ENCODE data around the gene TOMM6.

Gene TOMM6

GRCh38 chr6:41767112-41767833 is 20.2 kb upstream of the TOMM6 start:
- Histone ChIP-seq H3K36me3 (peaks cover 33% of the 10 kb centered on the region), H3K9me3 (no peaks in the 10 kb centered on the region), H3K27me3 (no peaks in the 10 kb centered on the region), H3K27ac (no peak overlapping the region), H3K4me1 (ENCODE audit: control insufficient read depth in 1 of 2, insufficient read depth in 1 of 2, low read depth in 1 of 2, low read length in 1 of 2) (no peaks in the 10 kb centered on the region), H3K4me3 (ENCODE audit: low read depth in 1 of 2, low read length in 1 of 2) (no peak overlapping the region)
- TF ChIP-seq, protein P1, sequence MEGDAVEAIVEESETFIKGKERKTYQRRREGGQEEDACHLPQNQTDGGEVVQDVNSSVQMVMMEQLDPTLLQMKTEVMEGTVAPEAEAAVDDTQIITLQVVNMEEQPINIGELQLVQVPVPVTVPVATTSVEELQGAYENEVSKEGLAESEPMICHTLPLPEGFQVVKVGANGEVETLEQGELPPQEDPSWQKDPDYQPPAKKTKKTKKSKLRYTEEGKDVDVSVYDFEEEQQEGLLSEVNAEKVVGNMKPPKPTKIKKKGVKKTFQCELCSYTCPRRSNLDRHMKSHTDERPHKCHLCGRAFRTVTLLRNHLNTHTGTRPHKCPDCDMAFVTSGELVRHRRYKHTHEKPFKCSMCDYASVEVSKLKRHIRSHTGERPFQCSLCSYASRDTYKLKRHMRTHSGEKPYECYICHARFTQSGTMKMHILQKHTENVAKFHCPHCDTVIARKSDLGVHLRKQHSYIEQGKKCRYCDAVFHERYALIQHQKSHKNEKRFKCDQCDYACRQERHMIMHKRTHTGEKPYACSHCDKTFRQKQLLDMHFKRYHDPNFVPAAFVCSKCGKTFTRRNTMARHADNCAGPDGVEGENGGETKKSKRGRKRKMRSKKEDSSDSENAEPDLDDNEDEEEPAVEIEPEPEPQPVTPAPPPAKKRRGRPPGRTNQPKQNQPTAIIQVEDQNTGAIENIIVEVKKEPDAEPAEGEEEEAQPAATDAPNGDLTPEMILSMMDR (IDR thresholded peaks at IDR 0.05): no peak

GRCh38 chr6:41768545-41769308 is 18.8 kb upstream of the TOMM6 start:
- H3K27me3 ChIP-seq: no peaks in the 10 kb centered on the region

GRCh38 chr6:41769376-41769775 is 18.1 kb upstream of the TOMM6 start:
- H3K27me3 ChIP-seq: no peaks in the 10 kb centered on the region
- TF ChIP-seq, protein P1 (IDR thresholded peaks at IDR 0.05): no peak
- H3K4me1 ChIP-seq (ENCODE audit: control insufficient read depth in 1 of 2, insufficient read depth in 1 of 2, low read depth in 1 of 2, low read length in 1 of 2): no peaks in the 10 kb centered on the region
- H3K9me3 ChIP-seq: no peaks in the 10 kb centered on the region
- H3K4me3 ChIP-seq (ENCODE audit: low read depth in 1 of 2, low read length in 1 of 2): no peak overlapping the region
- no peak overlapping the region for H3K27ac ChIP-seq
- peaks cover 53% of the 10 kb centered on the region for H3K36me3 ChIP-seq

More at GRCh38 chr6:41768545-41769308, 18.8 kb upstream of the TOMM6 start:
- H3K27ac ChIP-seq: no peak overlapping the region
- TF ChIP-seq, protein P1 (IDR thresholded peaks at IDR 0.05): no peak
- peaks cover 46% of the 10 kb centered on the region for H3K36me3 ChIP-seq
- no peak overlapping the region for H3K4me3 ChIP-seq (ENCODE audit: low read depth in 1 of 2, low read length in 1 of 2)
- no peaks in the 10 kb centered on the region for H3K9me3 ChIP-seq
- no peaks in the 10 kb centered on the region for H3K4me1 ChIP-seq (ENCODE audit: control insufficient read depth in 1 of 2, insufficient read depth in 1 of 2, low read depth in 1 of 2, low read length in 1 of 2)

DNA sequence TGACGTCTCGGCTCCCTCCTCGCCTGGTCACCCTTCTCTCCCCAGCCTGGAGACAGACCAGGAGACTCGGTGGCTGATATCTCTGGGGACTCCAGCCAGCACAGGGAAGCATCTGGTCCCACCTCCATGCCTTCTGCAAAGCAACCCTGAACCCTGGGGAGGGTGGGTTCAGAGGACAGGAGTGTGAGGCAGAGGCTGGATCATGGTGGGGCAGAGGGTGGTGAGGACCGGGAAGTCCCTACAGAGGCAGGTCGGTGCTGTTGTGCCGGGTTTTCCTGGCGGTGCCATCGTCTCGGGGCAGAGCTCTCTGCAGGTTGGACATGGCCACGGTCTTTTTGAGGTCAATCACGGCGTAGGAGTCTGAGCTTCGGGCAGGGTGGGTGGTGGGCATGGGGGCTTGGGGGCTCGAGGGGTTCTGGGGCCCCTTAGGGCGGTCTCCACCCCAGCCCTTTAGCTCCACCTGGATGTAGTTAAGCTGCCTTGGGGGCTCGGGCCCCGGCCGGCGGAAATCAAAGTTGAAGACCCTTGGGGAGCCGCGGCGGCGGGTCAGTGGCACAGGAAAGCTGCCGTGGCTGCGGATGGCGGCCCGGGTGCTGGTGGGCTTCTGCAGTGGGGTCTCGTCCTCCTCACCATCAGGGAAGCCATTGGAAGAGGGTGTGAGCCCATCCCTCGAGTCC is 17.0 kb upstream of the TOMM6 start:
- Histone ChIP-seq H3K27ac (no peak overlapping the region), H3K9me3 (no peaks in the 10 kb centered on the region), H3K4me1 (ENCODE audit: control insufficient read depth in 1 of 2, insufficient read depth in 1 of 2, low read depth in 1 of 2, low read length in 1 of 2) (no peaks in the 10 kb centered on the region), H3K27me3 (no peaks in the 10 kb centered on the region), H3K36me3 (peaks cover 64% of the 10 kb centered on the region), H3K4me3 (ENCODE audit: low read depth in 1 of 2, low read length in 1 of 2) (no peak overlapping the region)
- TF ChIP-seq, protein P1 (IDR thresholded peaks at IDR 0.05): no peak

GRCh38 chr6:41771058-41771983 is 16.2 kb upstream of the TOMM6 start:
- H3K4me3 ChIP-seq (ENCODE audit: low read depth in 1 of 2, low read length in 1 of 2): no peak overlapping the region
- no peak overlapping the region for H3K27ac ChIP-seq
- peaks cover 0 to 5% of the 10 kb centered on the region in 2 experiments for H3K4me1 ChIP-seq (ENCODE audit: control insufficient read depth in 1 of 2, insufficient read depth in 1 of 2, low read depth in 1 of 2, low read length in 1 of 2)
- peaks cover 65% of the 10 kb centered on the region for H3K36me3 ChIP-seq
- H3K9me3 ChIP-seq: no peaks in the 10 kb centered on the region
- TF ChIP-seq, protein P1 (IDR thresholded peaks at IDR 0.05): no peak
- H3K27me3 ChIP-seq: no peaks in the 10 kb centered on the region

Measured in neutrophil (primary cell).